ENCODE results near the gene WDR27.

GRCh38 chr6:169632841-169633240, 69.0 kb downstream of the WDR27 start:
- TF ChIP-seq CTCF (IDR thresholded peaks at IDR 0.05; ENCODE audit: low read length) (no peak), EZH2 (IDR thresholded peaks at IDR 0.05; ENCODE audit: borderline replicate concordance, low read length) (no peak)
